VCaP (cell line): ENCODE data around the gene NR3C2.

ENCODE experiments used
- H3K27ac ChIP-seq: fragments of 450-650 bp; 2 replicates; pipeline ENCODE4 v1.5.1; 2017
- CTCF ChIP-seq: fragments of 450-650 bp; conservative IDR thresholded peaks from 2 replicates; pipeline ENCODE4 v1.5.1; 2017; ENCODE audit warnings: mild to moderate bottlenecking, moderate library complexity

The NR3C2 gene

GRCh38 chr4:148238811-148239493 is 203.3 kb downstream of the NR3C2 start:
- TF ChIP-seq CTCF, result no peak
- no peak overlapping the region for H3K27ac ChIP-seq

- no peak overlapping the region for H3K27ac ChIP-seq
- TF ChIP-seq CTCF, result no peak
Observed at GRCh38 chr4:148238086-148238485, 204.1 kb downstream of the NR3C2 start.

GRCh38 chr4:148235809-148236208 is 206.4 kb downstream of the NR3C2 start:
- no peak for TF ChIP-seq CTCF

GRCh38 chr4:148229798-148230197 is 212.4 kb downstream of the NR3C2 start:
- no peak for TF ChIP-seq CTCF
- no peak overlapping the region for H3K27ac ChIP-seq

More at GRCh38 chr4:148235809-148236208, 206.4 kb downstream of the NR3C2 start:
- no peak overlapping the region for H3K27ac ChIP-seq

- H3K27ac ChIP-seq, result no peak overlapping the region
- no peak for TF ChIP-seq CTCF
Observed at GRCh38 chr4:148229028-148229427, 213.2 kb downstream of the NR3C2 start.

- no peak overlapping the region for H3K27ac ChIP-seq
- no peak for TF ChIP-seq CTCF
Observed at GRCh38 chr4:148227147-148227546, 215.1 kb downstream of the NR3C2 start.

GRCh38 chr4:148226341-148226740 is 215.9 kb downstream of the NR3C2 start:
- TF ChIP-seq CTCF, result no peak
- H3K27ac ChIP-seq, result no peak overlapping the region
